Brain pericyte (primary cell): ENCODE measurements around the gene FPGS.
"Not testable (repeated sequence)": the region's sequence is repeated elsewhere in the genome, so short reads cannot be mapped to it uniquely, and the experiment has no call there.

Experiments
- DNase-seq: peaks from one replicate; pipeline ENCODE4 v3.0.0-alpha.2; 2012; ENCODE audit warnings: low read depth, low spot score

Gene FPGS

GRCh38 chr9:127838375-127839078, 35.8 kb downstream of the FPGS start:
- DNase-seq: peak; percentile 78

- no peak for DNase-seq
These were observed 38.6 kb downstream of the FPGS start for GRCh38 chr9:127841087-127841835.

- DNase-seq: no peak
These were observed 42.2 kb downstream of the FPGS start for GRCh38 chr9:127844821-127845359.

- DNase-seq: not testable (repeated sequence)
These were observed 42.9 kb downstream of the FPGS start for GRCh38 chr9:127845619-127846018.

- no peak for DNase-seq
These were observed 43.9 kb downstream of the FPGS start for GRCh38 chr9:127846443-127847177.

GRCh38 chr9:127847178-127847510, 44.5 kb downstream of the FPGS start:
- DNase-seq: no peak

GRCh38 chr9:127847833-127848755, 45.4 kb downstream of the FPGS start:
- DNase-seq: no peak

GRCh38 chr9:127848756-127849504, 46.2 kb downstream of the FPGS start:
- no peak for DNase-seq

GRCh38 chr9:127850286-127850830, 47.7 kb downstream of the FPGS start:
- no peak for DNase-seq

- DNase-seq: no peak
These were observed 50.1 kb downstream of the FPGS start for GRCh38 chr9:127852829-127853228.

GRCh38 chr9:127853312-127854183, 50.9 kb downstream of the FPGS start:
- no peak for DNase-seq

- no peak for DNase-seq
These were observed 51.6 kb downstream of the FPGS start, which contains the start of gene ENG for GRCh38 chr9:127854184-127854806. Gene ENG, minus strand, starts transcription at chr9:127854658. Its CDS starts 303 bp downstream, at chr9:127854355.

GRCh38 chr9:127854960-127855359, 52.3 kb downstream of the FPGS start:
- DNase-seq: no peak

GRCh38 chr9:127855522-127855921, 52.8 kb downstream of the FPGS start:
- DNase-seq: no peak

GRCh38 chr9:127856094-127856728, 53.5 kb downstream of the FPGS start:
- no peak for DNase-seq

GRCh38 chr9:127856729-127857116, 54.0 kb downstream of the FPGS start:
- DNase-seq: no peak

- DNase-seq: no peak
These were observed 54.6 kb downstream of the FPGS start for GRCh38 chr9:127857278-127857677.

GRCh38 chr9:127858041-127858512, 55.4 kb downstream of the FPGS start:
- DNase-seq: no peak
